Measurements from ENCODE around the gene QRSL1. TPM values are rescaled to one million over a fixed set of nuclear protein-coding genes. Genes with fewer than 3 reads are reported as not detected.
A peak's percentile ranks its signal among the peaks of the same experiment; 100 is the strongest.

QRSL1 gene
- polyA plus RNA-seq, 3 donors = 5.7 to 7.8 (median 5.8) TPM

DNA sequence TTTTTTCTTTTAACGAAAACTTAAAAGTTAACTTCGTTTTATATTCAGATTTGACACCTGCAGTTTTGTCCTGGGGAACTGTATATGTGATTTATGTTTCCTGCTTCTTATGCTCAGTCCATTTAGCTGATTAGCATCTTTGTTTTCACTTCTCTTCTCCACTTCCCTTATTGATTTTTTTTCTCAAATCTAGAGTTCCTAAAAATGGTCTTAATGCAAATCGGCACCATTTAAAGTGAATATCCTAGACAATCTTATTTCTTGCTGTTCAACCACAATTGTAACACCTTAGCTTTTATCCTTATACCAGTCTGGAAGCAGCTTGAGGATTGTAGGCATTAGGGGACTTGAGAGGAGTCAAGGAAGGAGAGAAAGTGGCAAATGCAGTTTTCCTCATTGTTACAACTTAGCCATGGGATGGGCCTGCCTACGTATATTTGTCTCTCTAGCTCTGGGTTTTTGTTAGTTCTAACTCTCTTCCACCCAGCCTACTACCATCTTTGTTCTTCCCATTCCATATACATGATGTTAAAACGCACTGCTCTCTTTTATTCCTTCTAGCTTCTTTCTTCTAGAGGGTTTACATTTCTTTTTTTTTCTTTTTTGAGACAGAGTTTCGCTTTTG, 8.5 kb downstream of the QRSL1 start:
- Mint-ChIP-seq H3K4me1 (peaks cover 30% of the 10 kb centered on the region), H3K27ac (peak overlapping the region; percentile 23 to 79 (median 63)), H3K27me3 (ENCODE audit: low read depth in 3 of 3) (no peaks in the 10 kb centered on the region), H3K36me3 (peaks cover 24 to 27% of the 10 kb centered on the region in 2 donors), H3K9me3 (no peaks in the 10 kb centered on the region), H3K4me3 (peak overlapping the region; percentile 28 to 71)
- H3K27me3 ChIP-seq (ENCODE audit: control insufficient read depth in 2 of 2, insufficient read depth in 2 of 2, low read length in 2 of 2) = no peaks in the 10 kb centered on the region
- no peak overlapping the region for H3K9ac ChIP-seq (ENCODE audit: insufficient read depth, low read length, poor library complexity, severe bottlenecking)
- H3K36me3 ChIP-seq (replicated peaks in 1 of 2; ENCODE audit: control insufficient read depth in 1 of 2, insufficient read depth in 2 of 2, low read length in 2 of 2) = peaks cover 16 to 20% of the 10 kb centered on the region in 2 donors
- peak; percentile 22 to 38 (median 26) for DNase-seq
- H3K79me2 ChIP-seq (ENCODE audit: insufficient read depth, low read length) = peaks cover 60% of the 10 kb centered on the region
- H2AFZ ChIP-seq (ENCODE audit: insufficient read depth, low read depth, low read length, poor library complexity, severe bottlenecking) = peak overlapping the region; percentile 60
- peak overlapping the region in 1 of 3 experiments; percentile 47 for H3K4me3 ChIP-seq (replicated peaks in 1 of 3; ENCODE audit: low read depth in 2 of 3, low read length in 3 of 3)
- peaks cover 22 to 32% of the 10 kb centered on the region in 2 donors for H3K4me1 ChIP-seq (ENCODE audit: control insufficient read depth in 1 of 2, insufficient read depth in 2 of 2, low read length in 2 of 2)
- H4K20me1 ChIP-seq (ENCODE audit: insufficient read depth, low read length) = peaks cover 7% of the 10 kb centered on the region
- WGBS (ENCODE audit: insufficient coverage) = 80% methylated on average over 2 of the region's 6 CpGs
- TF ChIP-seq, protein P1, sequence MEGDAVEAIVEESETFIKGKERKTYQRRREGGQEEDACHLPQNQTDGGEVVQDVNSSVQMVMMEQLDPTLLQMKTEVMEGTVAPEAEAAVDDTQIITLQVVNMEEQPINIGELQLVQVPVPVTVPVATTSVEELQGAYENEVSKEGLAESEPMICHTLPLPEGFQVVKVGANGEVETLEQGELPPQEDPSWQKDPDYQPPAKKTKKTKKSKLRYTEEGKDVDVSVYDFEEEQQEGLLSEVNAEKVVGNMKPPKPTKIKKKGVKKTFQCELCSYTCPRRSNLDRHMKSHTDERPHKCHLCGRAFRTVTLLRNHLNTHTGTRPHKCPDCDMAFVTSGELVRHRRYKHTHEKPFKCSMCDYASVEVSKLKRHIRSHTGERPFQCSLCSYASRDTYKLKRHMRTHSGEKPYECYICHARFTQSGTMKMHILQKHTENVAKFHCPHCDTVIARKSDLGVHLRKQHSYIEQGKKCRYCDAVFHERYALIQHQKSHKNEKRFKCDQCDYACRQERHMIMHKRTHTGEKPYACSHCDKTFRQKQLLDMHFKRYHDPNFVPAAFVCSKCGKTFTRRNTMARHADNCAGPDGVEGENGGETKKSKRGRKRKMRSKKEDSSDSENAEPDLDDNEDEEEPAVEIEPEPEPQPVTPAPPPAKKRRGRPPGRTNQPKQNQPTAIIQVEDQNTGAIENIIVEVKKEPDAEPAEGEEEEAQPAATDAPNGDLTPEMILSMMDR (IDR thresholded peaks at IDR 0.05) = no peak
- H3K4me2 ChIP-seq (replicated peaks; ENCODE audit: extremely low read depth, low read length, poor library complexity, severe bottlenecking) = peak overlapping the region; percentile 63
- peak overlapping the region; percentile 4 to 75 for H3K27ac ChIP-seq (ENCODE audit: low read depth in 1 of 2, low read length in 2 of 2)
- H3K9me3 ChIP-seq (replicated peaks in 1 of 2; ENCODE audit: control insufficient read depth in 1 of 2, insufficient read depth in 1 of 2, low read length in 2 of 2) = no peaks in the 10 kb centered on the region
- intact Hi-C loops (cut with micrococcal nuclease) = no loop called here

DNA sequence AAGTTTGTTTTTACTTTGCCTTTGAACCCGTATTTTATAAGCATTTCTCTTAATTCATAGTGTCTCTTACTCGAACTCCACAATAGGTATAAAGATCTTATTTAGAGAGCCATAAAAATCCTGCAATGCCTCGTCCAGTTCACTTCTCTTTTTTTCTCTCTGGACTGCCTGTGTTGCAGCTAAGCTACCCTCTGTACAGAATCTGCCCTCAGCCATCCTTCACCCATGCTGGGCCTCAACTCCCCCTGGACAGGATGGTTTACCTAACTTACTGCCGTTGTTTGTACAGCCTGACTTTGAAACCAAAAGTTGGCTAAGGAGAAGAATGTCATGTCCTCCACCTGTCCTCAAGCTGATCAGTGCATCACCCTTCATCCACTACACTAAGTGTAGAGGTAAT, 10.4 kb downstream of the QRSL1 start:
- peaks cover 30% of the 10 kb centered on the region for H3K4me1 Mint-ChIP-seq
- H3K9me3 Mint-ChIP-seq = no peaks in the 10 kb centered on the region
- Histone ChIP-seq H3K27ac (ENCODE audit: low read depth in 1 of 2, low read length in 2 of 2) (peak overlapping the region in 1 of 2 donors; percentile 38), H3K36me3 (replicated peaks in 1 of 2; ENCODE audit: control insufficient read depth in 1 of 2, insufficient read depth in 2 of 2, low read length in 2 of 2) (peaks cover 28 to 39% of the 10 kb centered on the region in 2 donors), H2AFZ (ENCODE audit: insufficient read depth, low read depth, low read length, poor library complexity, severe bottlenecking) (peak overlapping the region; percentile 4), H3K27me3 (ENCODE audit: control insufficient read depth in 2 of 2, insufficient read depth in 2 of 2, low read length in 2 of 2) (no peaks in the 10 kb centered on the region), H3K4me2 (replicated peaks; ENCODE audit: extremely low read depth, low read length, poor library complexity, severe bottlenecking) (no peak overlapping the region), H3K79me2 (ENCODE audit: insufficient read depth, low read length) (peaks cover 40% of the 10 kb centered on the region), H3K4me3 (replicated peaks in 1 of 3; ENCODE audit: low read depth in 2 of 3, low read length in 3 of 3) (no peak overlapping the region), H3K9me3 (replicated peaks in 1 of 2; ENCODE audit: control insufficient read depth in 1 of 2, insufficient read depth in 1 of 2, low read length in 2 of 2) (no peaks in the 10 kb centered on the region), H3K4me1 (ENCODE audit: control insufficient read depth in 1 of 2, insufficient read depth in 2 of 2, low read length in 2 of 2) (peaks cover 22 to 32% of the 10 kb centered on the region in 2 donors), H3K9ac (ENCODE audit: insufficient read depth, low read length, poor library complexity, severe bottlenecking) (no peak overlapping the region), H4K20me1 (ENCODE audit: insufficient read depth, low read length) (peaks cover 7% of the 10 kb centered on the region)
- intact Hi-C loops (cut with micrococcal nuclease) = no loop called here
- no peak for DNase-seq
- no peaks in the 10 kb centered on the region for H3K27me3 Mint-ChIP-seq (ENCODE audit: low read depth in 3 of 3)
- WGBS (ENCODE audit: insufficient coverage) = no CpG with 5 or more reads among the region's 4 CpGs
- H3K4me3 Mint-ChIP-seq = no peak overlapping the region
- TF ChIP-seq, protein P1 (IDR thresholded peaks at IDR 0.05) = no peak
- peak overlapping the region in 2 of 7 donors; percentile 40 to 47 for H3K27ac Mint-ChIP-seq
- peaks cover 42% of the 10 kb centered on the region in 2 donors for H3K36me3 Mint-ChIP-seq

Measured in CD14-positive monocyte (primary cell).